GM12878 (cell line): ENCODE results near the gene TMEM98. TPM values are rescaled to one million over a fixed set of nuclear protein-coding genes. Genes with fewer than 3 reads are reported as not detected.

Source experiments
- ATAC-seq: fragments of 200-7000 bp; cut with Tn5 transposase; 3 replicates; pipeline ENCODE4 v1.9.1; 2020; ENCODE audit warnings: mild to moderate bottlenecking, moderate library complexity
- BruUV-seq: library from RNA; stranded (reverse); fragments of 400-500 nt; replicated peaks from 2 replicates; lab custom pipeline; 2021; lab: Mats Ljungman, UMichigan
- CTCF ChIA-PET: fragments of 300-600 bp; sonication (Branson Sonifier 250); formaldehyde crosslinking; extraction: SDS; loops from one replicate; lab custom pipeline; 2021; ENCODE audit warnings: inconsistent platforms; lab: Yijun Ruan, JAX
- POLR2A ChIA-PET: fragments of 350-600 bp; formaldehyde crosslinking; extraction: SDS; loops from one replicate; lab custom pipeline; 2021; ENCODE audit warnings: inconsistent platforms; lab: Charles Lee
- RAD21 ChIA-PET: fragments of 300-600 bp; sonication (Branson Sonifier 250); formaldehyde crosslinking; loops from one replicate; lab custom pipeline; 2023; ENCODE audit warnings: antibody characterized with exemption; ENCODE audit not compliant: unreplicated experiment; lab: Charles Lee
- SMC1A ChIA-PET: fragments of 300-600 bp; sonication (Branson Sonifier 250); formaldehyde crosslinking; loops from one replicate; lab custom pipeline; 2023; ENCODE audit not compliant: unreplicated experiment, uncharacterized antibody; lab: Charles Lee
- DNase-seq: peaks from one replicate; pipeline ENCODE4 v3.0.0-alpha.2; 2011; ENCODE audit warnings: low read depth, low spot score
- FAIRE-seq: peaks from 3 replicates; lab custom pipeline; 2011; peaks lifted over from hg19 to GRCh38; lab: Jason Lieb, UNC
- H2AFZ ChIP-seq: 2 replicates; pipeline ENCODE4 v1.6.0; 2011; ENCODE audit warnings: low read depth, low read length, control low read depth; ENCODE audit not compliant: control insufficient read depth
- H3K27ac ChIP-seq: 2 replicates; pipeline ENCODE4 v1.5.1; 2011; ENCODE audit warnings: control low read depth; ENCODE audit not compliant: control insufficient read depth, insufficient read depth
- H3K27me3 ChIP-seq, 2 experiments: replicated peaks in 1 of 2; 2 replicates each; pipeline versions ENCODE4 v1.6.0 to v1.6.1; 2011; ENCODE audit warnings: low read length in 1 of 2; ENCODE audit not compliant: control insufficient read depth in 2 of 2, insufficient read depth in 2 of 2
- H3K36me3 ChIP-seq, 2 experiments: 2 replicates each; pipeline ENCODE4 v1.5.1; 2011; ENCODE audit warnings: low read length in 1 of 2; ENCODE audit not compliant: control insufficient read depth in 2 of 2, insufficient read depth in 2 of 2
- H3K4me1 ChIP-seq: 2 replicates; pipeline ENCODE4 v1.6.1; 2011; ENCODE audit warnings: mild to moderate bottlenecking, low read length, moderate library complexity, mixed read lengths; ENCODE audit not compliant: control insufficient read depth, insufficient read depth
- H3K4me2 ChIP-seq: 2 replicates; pipeline ENCODE4 v1.6.0; 2011; ENCODE audit warnings: control low read depth; ENCODE audit not compliant: control insufficient read depth, insufficient read depth
- H3K4me3 ChIP-seq: fragments of 200-600 bp; sonication (generic); 2 replicates; pipeline ENCODE4 v1.5.1; 2016
- H3K79me2 ChIP-seq: 2 replicates; pipeline ENCODE4 v1.6.0; 2011; ENCODE audit warnings: low read length; ENCODE audit not compliant: control insufficient read depth, insufficient read depth
- H3K9ac ChIP-seq: 2 replicates; pipeline ENCODE4 v1.8.0; 2011; ENCODE audit warnings: low read length, control low read depth, mixed read lengths; ENCODE audit not compliant: control insufficient read depth, insufficient read depth
- H3K9me3 ChIP-seq: replicated peaks from 3 replicates; pipeline ENCODE4 v1.5.1; 2011; ENCODE audit warnings: mild to moderate bottlenecking, low read length; ENCODE audit not compliant: control insufficient read depth, insufficient read depth
- H4K20me1 ChIP-seq: 2 replicates; pipeline ENCODE4 v1.6.0; 2011; ENCODE audit not compliant: control insufficient read depth, insufficient read depth
- HSF1 ChIP-seq: fragments of 150-350 bp; IDR thresholded peaks from 2 replicates; pipeline ENCODE4 v1.6.1; 2014; ENCODE audit warnings: mild to moderate bottlenecking, low read depth, low read length
- IKZF1 ChIP-seq: fragments of 450-650 bp; conservative IDR thresholded peaks from 2 replicates; pipeline ENCODE4 v1.6.1; 2017; ENCODE audit warnings: antibody characterized with exemption, mild to moderate bottlenecking
- ZBTB11 ChIP-seq: fragments of 450-650 bp; formaldehyde crosslinking; IDR thresholded peaks from 2 replicates; pipeline ENCODE4 v1.5.0; 2022; ENCODE audit warnings: mild to moderate bottlenecking, missing genetic modification characterization
- WGBS: methylation state at CpG from one replicate; pipeline ENCODE4 v1.1.6; 2016; ENCODE audit warnings: low lambda C conversion rate; ENCODE audit not compliant: insufficient replicate concordance, insufficient coverage; ENCODE audit errors: missing lambda C conversion rate; 5-methylcytosine and 5-hydroxymethylcytosine counted together
- in situ Hi-C: fragments of 300-500 bp; cut with MboI; formaldehyde crosslinking; loops from 9 replicates; pipeline ENCODE4 v1.14.3; 2018; ENCODE audit warnings: mixed read lengths
- intact Hi-C: fragments of 100-400 bp; cut with micrococcal nuclease; formaldehyde crosslinking; loops from one replicate; pipeline ENCODE4 v1.14.2; 2022; ENCODE audit not compliant: unreplicated experiment
- polyA plus RNA-seq, 11 experiments: library from polyadenylated mRNA; depleted of rRNA in 4 of 11; unstranded in 6 of 11; stranded (reverse) in 5 of 11; fragments of >200 nt; fragmentation: Nextera tagmentation in 4 of 11; fragmentation: Illumina TruSeq in 1 of 11; extraction: Ambion mirVana in 4 of 11; extraction: Trizol in 1 of 11; gene quantifications; 1 replicate in 1 of 11; 2 replicates in 10 of 11; pipeline versions ENCODE4 v1.2.1 to v1.2.3, GENCODE V29; 2011 to 2016; ENCODE audit warnings: inconsistent platforms in 2 of 11, missing spikeins in 2 of 11, low read depth in 1 of 11
- total RNA-seq, 4 experiments: library from RNA; depleted of rRNA in 3 of 4; stranded (reverse); fragments of >200 nt in 3 of 4; fragmentation: Illumina TruSeq in 1 of 4; extraction: Trizol in 1 of 4; gene quantifications; 2 replicates each; pipeline versions ENCODE4 v1.2.1 to v1.2.3, GENCODE V29; 2013 to 2021

Gene TMEM98
- total and polyA plus RNA-seq, 10 of the 15 experiments (the other 5 are each of a cell fraction or from before 2014, with no cell fraction given), result 0.04 to 0.73 (median 0.13) TPM; not detected in 3

- CTCF ChIA-PET, result interaction anchor here (3.0 to 12.1 kb wide), 3 partner anchors 23 to 134 kb away, joined by 17 to 206 read pairs (median 40); partner anchors contain the start of gene MYO1D
- WGBS, result 26% methylated on average over 3 of the region's 3 CpGs
- RAD21 ChIA-PET, result no interaction called here
- in situ Hi-C loops, result loop anchor here (10.0 to 25.0 kb wide), 2 partner anchors 129 to 452 kb away; no protein-coding TSS in a partner anchor
- ATAC-seq, result no peak
- no peak for DNase-seq
- no peak overlapping the region for H3K9ac ChIP-seq
- POLR2A ChIA-PET, result no interaction called here
- intact Hi-C loops, result no loop called here
- no peaks in the 10 kb centered on the region; the same call in 2 of the 3 replicates for H3K9me3 ChIP-seq
- H3K36me3 ChIP-seq, result no peaks in the 10 kb centered on the region
- no peak overlapping the region for H3K4me2 ChIP-seq
- H3K4me3 ChIP-seq, result no peak overlapping the region
- no peaks in the 10 kb centered on the region for H3K79me2 ChIP-seq
- no TSS peak for BruUV-seq
- no peaks in the 10 kb centered on the region for H3K4me1 ChIP-seq
- H4K20me1 ChIP-seq, result no peaks in the 10 kb centered on the region
- FAIRE-seq, result no peak
- no peak overlapping the region for H2AFZ ChIP-seq
- SMC1A ChIA-PET, result interaction anchor here (1.0 to 13.9 kb wide), 5 partner anchors 32 to 450 kb away, joined by 3 to 137 read pairs (median 4); partner anchors contain the start of gene MYO1D
- no peaks in the 10 kb centered on the region for H3K27me3 ChIP-seq
- H3K27ac ChIP-seq, result no peak overlapping the region
- TF ChIP-seq IKZF1, result no peak
- no peak for TF ChIP-seq HSF1
- TF ChIP-seq ZBTB11 (CRISPR knock-in tag), result no peak
Observed at GRCh38 chr17:32914181-32914580, 13.8 kb upstream of the TMEM98 start.
